ENCODE measurements around the gene ZFHX3.
A peak's percentile ranks its signal among the peaks of the same experiment; 100 is the strongest.

The ZFHX3 gene

DNA sequence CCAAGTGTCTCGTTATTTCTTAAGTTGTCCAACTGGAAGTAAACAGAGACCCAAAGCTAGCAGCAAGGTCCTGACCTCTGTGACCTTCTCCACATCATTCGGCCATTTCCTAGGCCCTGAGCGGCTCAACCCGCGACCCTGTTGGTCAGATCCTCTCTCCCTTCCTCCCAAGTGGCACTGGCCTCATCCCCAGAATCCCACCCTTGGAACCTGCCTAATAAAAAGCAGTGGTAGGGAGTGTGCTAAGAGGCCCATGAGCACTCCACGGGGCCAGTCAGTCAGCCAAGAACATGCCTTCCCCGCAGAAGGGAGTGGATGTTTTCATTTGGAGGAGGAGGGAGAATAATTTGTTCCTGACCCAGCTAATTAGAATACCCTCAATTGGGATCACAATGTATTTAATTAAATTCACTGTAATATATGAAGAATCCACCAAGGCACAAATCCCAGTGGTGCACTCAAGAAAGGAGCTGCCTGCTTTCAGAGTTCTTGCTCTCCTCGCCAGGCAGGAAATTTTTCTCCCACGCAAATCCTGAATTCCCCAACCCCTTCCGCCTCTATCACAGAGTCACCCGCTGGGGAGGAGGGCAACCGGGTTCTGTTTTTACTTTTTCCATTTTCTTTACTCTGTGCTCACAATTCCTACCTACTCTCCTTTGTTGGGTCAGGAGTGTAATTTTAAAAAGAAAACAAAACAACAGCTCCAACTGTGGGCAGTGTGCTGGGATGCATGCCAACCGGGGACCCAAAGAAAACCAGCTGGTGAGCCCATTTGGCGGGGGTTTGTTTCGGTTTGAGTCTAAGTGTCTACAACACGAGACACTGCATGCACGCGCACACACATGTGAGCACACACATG lies 153.4 kb downstream of the ZFHX3 start:
- no peak for DNase-seq

DNA sequence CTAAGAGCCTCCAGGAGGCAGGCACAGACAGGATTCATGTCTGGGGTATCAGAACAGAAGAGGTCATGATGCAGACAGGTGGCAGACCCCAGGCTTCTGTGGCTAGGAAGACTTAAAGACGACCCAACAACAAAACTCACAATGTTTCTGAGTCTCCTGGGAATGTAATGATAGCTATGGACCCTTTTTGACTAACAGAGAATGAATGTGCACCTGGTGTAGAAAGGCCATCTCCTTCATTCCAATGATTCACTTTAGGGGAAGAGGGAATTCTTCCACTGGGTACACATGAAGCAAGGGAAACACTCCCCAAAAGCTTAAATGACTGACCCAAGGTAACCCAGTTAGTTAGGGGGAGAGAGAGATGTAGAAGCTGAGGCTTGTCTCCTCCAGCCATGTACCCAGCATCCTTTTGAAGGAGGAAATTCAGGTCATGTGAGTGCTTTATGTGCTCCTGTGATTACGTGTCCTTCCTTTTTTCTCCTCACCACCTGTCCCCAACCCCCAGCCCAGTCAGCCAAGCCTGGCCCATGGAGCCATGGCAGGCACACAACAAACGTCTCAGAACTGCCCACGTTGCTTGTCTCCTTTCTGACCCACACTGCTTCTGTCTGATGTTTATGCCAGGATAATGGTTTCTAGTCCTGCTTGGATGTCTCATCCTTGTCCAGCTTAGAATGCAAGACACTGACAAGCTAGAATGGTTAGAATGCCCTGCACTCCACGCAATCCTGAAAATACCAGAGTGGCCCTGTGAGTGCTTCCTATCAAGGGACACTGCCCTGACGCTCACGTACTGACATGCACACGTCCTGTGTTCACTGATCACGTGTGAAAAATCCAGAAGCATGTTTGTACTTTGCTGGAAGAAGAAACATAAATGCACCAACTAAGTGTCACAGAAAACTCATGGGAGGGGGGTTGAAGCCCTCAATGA lies 156.4 kb downstream of the ZFHX3 start:
- DNase-seq, result no peak

DNA sequence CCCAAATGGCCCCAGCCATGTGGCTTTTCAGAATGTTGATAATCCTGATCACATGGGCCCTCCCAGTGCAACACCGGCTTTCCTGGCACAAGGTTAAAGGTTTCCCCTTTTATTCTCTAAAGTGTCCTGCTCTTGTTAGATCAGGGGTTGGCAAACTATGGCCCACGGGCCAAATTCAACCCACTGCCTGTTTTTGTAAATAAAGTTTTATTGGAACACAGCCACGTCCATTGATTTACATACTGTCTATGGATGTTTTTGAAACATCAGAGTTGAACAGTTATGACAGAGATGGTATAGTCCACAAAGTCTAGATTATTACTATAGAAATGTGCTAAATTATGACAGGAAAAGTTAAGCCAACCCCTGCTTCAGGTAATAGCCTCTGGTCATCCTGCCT lies 157.3 kb downstream of the ZFHX3 start:
- no peak for DNase-seq

DNA sequence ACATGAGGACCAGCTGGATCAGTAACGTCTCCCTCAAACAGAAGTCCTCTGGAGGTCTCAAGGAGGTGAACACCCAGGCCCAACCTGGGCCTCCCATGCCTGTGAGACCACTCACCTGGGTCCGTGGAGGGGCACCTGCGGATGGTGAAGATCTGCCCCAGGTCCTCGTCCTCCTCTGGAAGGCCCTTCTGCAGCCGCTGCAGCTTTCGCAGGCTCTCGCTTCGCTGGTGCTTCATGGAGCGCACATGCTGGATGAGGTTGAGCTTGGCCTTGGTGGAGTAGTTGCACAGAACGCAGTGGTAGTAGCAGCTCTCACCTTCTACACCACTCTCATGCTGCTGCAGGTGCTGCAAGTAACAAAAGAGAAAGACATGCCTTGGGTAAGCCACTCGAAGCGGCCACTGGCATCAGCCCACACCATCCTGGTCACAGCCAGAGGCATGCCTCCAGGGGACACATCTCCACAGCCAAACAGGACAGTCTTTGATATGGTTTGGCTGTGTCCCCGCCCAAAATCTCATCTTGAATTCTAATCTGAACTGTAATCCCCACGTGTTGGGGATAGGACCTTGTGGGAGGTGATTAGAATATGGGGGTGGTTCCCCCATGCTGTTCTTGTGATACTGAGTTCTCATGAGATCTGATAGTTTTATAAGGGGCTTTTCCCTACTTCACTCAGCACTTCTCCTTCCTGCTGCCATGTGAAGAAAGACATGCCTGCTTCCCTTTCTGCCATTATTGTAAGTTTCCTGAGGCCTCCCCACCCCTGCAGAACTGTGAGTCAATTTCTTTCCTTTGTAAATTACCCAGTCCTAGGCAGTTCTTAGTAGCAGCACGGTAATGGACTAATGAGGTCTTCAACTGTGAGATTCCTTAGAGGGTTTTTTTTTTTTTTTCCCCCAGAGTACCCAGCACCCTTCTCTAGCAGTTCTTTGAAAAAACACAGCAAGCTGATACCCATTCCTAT lies 158.0 kb downstream of the ZFHX3 start:
- no peak for DNase-seq

DNA sequence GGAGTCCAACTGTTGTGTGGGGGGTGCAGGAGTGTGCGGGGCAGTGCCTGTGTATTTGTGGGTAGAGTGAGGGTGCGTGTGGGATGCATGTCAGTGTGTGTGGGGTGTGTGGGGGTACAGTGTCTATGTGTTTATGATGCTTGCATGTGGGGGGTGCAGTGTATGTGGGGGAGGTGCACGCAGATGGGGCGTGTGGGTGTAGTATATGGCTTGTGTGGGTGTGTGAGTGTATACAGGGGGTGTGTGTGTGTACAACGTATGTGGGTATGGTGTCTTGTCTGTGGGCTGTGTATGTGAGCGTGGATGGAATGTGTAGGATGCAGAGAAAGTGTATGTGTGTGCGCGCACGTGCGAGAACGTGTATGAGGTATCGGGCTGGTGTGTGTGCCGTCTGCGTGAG lies 160.4 kb downstream of the ZFHX3 start:
- no peak for DNase-seq

DNA sequence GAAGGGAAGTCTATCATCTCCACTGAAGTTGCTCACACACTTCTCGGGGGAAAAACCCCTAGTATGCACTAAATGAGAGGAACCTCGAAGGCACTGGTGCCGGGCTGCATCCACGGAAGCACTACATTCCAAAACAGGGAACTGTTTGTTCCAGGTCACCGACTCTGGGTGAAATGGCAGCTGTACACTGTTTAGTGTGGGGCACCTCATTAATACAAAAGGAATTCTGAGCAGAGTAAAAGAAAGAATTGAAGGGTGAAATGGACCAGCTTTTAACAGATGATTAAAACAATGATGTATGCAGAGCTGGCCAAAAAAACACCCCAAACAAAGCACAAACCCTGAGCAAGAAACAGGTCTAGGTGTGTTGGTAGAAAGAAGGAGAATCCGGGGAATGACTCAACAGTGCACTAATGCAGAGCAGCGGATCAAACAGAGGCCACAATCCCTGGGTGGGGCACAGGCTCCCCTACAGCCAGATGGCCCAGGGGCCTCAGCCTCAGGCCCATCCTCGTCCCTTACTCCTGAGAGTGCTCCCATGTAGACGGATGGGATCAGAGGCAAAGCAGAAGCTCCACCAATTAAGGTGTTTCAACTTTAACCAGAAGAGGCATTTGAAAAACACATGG lies 161.5 kb downstream of the ZFHX3 start:
- no peak for DNase-seq

DNA sequence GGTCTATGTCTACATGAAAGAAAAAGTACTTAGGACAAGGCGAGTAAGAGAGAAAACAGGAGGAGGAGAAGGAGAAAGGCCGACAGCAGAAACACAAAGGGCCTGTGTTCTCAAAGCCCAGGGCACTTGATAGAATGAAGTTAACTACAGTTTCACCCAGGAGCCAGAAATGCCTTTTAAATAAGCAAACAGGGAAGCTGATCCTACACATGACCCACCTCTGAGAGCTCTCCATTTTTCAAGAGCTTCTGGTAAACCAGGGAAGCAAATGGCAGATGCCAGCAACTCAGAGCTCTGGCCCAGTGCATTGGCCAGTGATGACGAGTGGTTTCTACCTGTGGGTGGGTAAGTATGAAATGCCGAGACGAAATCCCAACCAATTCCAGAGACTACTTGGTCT lies 163.4 kb downstream of the ZFHX3 start:
- DNase-seq, result peak; percentile 5

DNA sequence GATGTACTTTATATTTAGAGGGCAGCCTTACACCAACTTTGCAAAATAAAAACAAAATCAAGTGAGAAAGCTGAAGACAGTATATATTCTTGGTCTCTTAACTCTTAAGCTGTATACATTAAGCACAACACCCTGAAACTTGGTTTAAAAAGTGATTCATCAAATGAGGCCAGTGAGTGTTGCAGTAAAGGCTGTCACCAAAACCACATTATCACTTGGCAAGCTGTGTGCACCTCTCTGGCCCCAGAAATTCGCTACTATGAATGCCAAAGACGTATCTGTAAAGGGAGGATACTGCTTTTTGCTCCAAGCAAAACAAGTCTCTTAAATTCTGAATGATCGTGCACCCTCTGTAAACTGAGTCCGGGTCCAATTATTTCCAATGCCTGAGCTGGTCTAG lies 163.9 kb downstream of the ZFHX3 start:
- no peak for DNase-seq

DNA sequence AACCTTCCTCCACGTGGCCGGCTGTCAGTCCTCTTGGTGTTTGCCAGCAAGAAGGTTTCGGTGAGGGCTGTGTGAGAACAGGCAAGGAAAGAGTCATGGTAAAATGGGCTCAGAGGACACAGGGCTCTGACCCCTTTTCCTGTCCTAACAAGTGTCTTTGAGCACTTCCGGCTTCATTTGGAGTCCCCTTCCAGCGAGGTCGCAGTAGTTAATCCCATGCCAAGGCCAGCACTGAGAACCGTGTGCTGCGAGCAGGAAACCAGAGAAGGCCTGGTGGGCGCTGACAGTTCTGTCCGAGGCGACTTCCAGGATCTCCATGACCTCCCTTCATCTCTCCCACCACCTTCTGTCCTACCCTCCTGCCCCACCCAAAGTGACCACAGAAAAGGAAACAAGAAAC lies 168.1 kb downstream of the ZFHX3 start:
- no peak for DNase-seq

DNA sequence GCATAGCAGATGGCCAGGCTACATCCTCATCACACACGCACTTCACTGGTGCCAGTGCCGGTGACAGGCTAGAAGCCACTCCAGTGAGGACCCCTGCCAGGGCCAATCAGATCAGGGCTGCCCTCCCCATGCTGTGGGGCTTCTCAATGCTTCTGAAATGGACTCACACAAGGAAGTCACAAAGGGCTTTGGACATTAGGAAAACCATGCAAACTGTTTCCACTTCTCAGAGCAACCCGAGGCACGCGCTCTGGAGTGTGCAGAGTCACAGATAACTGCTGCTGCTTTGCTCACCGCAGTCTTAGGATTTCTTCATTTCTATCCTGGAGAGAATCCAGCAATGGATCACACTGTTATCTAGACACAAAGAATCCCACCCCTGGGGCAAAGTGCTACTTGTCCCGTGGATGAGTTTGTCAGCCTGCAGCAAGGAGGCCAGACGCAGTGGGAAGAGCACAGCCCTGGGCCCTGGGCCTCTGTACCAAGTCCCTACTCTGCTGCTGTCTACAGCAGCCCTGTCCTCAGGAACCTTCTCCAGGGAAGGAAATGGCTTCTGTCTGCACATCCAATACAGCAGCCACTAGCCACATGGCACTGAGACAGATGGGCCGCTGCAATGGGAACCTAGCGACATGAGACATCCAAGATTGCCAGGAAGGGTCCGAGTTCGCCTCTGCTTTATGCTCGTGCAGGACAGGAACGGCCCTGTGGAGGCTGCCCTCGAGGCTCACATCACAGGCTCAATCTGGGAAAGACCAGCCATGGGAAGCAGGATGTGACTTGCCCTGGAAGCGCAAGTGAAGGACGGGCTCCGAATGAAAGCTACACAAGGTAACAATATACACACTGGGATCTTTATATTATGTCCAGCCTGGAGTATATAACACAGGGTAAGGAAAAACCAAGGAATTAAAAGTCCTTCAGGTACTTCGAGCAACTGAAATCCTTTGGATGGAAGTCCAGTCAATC lies 169.3 kb downstream of the ZFHX3 start:
- no peak for DNase-seq

DNA sequence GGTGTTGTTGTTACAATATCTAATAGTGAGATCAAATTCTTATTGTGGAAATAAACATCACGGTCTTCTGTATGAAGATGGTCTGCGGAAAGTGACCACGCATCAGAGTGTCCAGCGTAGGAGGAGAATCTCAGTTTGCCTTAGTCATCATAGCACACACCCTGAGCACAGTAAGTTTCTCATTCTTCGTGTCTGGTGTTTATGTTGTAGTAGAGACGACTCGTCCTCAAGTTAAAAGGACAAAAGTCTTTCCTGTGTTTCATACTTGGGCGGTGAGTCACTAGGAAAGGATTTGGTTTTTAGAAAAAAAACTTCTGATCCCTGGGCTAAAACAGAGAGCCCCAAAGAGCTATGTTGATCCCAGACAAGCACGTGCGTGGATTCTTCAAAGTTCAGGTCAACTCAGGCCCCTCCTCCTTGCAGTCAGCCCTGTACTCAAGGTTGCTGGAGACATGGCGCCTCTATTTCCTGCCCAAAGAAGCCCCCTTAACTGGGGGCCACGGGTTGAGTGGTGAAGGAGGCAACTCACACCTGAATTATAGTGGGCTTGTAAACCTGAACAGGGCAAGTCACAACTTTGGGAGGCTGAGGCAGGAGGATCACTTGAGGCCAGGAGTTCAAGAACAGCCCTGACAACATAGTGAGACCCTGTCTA lies 170.4 kb downstream of the ZFHX3 start:
- DNase-seq, result no peak

DNA sequence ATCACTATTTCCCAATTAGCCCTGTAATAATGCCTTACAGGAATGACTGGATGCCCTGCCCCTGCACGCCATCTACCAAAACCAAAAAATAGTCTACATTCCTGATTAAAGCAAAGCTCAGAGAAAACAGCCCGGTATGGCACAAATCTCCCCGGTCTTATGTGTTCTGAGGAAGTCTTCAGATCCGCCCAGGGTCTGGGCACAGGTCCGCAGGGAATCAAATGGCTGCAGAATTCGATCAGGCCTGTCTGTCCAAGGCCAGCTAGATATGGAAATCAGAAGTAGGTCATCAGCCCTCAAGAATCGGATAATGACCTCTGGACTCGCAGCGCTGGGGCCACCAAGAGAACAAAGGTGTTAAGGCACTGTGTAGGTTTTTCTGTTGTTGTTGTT lies 171.0 kb downstream of the ZFHX3 start:
- no peak for DNase-seq

DNA sequence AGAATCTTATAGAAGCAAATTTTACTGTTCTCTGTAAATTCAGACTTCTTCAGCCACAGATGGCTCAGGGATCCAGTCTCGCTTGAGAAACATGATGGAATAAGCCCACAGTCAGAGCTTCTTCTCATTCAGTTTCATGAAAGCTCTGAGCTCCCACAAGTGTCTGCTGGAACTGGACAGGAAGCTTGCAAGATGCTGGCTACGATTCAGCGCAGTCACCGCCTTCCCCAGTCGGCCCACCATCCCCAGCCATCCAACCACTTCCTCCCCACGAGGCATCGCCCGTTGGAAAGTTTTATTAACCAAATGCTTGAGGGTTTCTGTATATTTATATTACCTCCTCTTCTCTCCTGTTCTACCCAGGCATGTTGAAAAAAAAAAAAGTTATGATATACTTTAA lies 171.7 kb downstream of the ZFHX3 start:
- no peak for DNase-seq

DNA sequence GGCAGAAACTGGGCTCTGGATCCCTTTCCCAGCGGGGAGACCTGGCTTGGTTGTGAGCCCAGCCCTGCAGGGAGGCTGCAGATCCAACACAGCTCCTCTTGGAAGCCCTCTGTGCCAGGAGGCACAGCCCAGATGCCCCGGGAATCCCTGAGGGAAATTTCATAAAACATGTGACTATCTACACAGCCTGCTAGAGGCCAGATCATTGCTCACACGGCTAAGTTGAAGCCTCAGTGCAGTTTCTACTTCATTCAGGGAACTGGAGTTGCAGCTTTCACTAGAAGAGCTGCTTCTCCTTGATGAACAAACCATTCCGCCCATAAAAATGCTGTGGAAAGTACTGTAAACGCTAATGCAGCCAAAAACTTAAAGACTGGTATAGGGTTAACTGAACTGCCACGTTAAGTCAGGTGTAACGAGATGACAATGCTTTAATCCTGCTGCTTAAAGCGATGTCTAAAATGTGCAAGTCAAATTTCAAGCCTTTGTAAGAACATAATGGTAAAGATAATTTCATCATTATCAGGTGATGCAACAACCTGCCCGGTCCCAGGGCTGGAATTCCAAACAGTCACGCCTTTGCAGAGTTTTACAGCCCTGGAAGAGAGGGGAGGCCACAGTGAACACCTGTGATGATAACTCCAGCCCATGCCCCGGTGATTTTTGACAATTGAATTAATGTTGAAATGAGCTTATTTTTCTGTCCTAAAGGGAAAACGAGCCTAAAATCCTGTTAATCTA lies 172.5 kb downstream of the ZFHX3 start:
- no peak for DNase-seq

DNA sequence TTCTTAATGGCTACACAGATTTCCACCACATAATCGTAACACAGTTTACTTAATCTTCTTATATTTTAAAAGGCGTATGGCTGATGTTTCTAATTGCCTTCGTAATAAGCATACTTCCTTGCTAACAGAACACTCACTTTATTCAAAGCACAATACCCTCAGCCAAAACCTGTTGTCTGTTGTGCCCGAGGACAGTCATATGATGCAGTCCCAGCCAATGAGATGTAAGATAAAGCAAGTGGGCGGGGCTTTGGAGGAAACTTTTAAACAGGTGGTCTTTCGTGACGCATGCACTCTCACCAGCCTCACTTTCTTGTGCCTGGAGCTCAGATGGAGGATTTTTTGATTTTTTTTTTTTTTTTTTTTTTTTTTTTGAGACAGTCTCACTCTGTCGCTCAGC lies 174.1 kb downstream of the ZFHX3 start:
- no peak for DNase-seq

DNA sequence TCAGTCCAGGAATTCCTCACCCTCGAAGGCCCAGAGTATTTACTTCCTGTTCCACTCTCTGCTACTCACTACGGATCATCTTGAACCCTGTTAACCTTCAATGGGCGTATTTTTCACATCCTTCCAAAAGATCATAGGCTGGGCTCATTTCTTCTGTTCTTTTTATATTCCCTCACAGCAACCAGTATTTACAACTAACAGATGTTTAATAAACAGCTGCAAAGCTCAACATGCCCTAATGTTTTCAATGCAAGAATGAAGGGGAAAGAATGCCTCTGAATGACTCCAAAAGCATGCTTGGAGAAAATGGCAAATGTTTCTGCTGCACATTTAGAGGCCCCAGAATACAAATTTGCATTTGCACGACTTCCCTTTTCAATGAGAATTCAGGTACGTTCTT lies 174.9 kb downstream of the ZFHX3 start:
- DNase-seq, result no peak

DNA sequence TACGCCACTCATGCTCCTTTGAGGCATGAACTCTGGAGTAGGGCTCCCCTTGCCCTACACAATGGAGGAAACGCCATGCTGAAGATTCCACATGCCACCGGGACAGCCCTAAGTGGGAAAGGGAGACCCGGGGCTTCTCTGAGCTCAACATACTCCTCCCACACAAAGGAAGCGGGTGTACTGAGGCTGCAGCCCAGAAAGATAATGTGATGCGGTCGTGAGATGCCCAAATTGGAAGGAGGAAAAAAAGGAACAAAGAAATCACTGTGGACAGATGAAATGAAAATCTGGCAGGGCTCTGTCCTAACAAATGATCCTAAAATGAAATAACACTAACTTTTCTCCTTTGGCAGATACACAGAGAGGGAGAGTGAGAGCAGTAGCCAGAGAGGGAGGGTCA lies 182.1 kb downstream of the ZFHX3 start:
- no peak for DNase-seq

DNA sequence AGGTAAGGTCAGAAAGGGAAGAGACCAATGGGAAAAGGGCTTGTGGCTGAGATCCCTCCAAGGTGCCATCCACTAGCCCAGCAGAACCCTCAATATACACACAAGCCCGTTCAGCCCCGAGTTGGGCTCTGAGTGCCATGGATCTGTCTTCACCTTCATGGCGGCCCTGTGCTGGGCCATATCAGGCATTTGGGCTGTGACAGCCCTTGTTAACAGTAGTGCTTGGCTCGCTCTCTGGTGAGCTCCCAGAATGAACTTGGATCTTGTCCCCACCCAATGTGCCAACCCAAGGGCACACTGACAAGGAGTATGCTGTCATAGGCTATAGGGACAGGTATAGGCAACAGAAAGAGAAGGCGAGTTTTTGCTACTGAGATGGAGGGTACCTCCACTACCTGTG lies 182.7 kb downstream of the ZFHX3 start:
- no peak for DNase-seq

DNA sequence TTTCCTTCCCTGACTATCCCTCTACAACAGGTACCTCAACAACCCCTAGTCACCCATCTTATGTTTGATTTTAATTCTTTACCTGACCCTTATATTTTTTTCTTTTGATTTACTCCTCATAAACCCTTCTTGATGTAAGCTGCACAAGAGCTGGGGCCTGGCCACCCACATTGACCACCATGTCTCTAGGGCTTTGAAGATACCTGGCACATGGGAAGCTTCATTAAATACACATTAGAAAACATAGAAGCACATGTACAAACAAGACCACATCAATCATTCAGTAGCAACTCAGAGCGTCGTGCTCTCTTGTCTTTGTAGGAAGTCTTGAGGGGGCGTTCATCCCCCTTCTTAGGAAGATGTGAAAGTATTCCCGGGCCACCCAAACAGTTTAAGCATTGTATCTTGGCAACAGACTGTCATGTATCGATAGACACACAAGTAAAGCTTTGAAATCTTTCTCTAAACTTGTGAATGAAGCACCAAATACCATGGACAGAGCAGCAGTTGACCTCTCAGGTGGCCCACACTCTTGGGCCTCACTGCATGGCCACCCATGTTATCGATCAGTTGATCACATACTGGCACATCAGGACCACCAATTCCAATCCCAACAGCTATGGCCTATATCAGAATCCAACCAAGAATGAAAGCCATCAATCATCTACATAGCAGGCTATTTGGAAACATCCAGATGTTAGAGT lies 183.6 kb downstream of the ZFHX3 start:
- DNase-seq, result no peak

Measured in DMS53 (cell line).